Activated gamma-delta T cell treated with Interleukin-2 at 50 U/mL for 16 hours (primary cell): ENCODE measurements around the gene TSGA10IP.

Experiments used
- DNase-seq: peaks from one replicate; pipeline ENCODE4 v3.0.0-alpha.2; 2020

Gene TSGA10IP

DNA sequence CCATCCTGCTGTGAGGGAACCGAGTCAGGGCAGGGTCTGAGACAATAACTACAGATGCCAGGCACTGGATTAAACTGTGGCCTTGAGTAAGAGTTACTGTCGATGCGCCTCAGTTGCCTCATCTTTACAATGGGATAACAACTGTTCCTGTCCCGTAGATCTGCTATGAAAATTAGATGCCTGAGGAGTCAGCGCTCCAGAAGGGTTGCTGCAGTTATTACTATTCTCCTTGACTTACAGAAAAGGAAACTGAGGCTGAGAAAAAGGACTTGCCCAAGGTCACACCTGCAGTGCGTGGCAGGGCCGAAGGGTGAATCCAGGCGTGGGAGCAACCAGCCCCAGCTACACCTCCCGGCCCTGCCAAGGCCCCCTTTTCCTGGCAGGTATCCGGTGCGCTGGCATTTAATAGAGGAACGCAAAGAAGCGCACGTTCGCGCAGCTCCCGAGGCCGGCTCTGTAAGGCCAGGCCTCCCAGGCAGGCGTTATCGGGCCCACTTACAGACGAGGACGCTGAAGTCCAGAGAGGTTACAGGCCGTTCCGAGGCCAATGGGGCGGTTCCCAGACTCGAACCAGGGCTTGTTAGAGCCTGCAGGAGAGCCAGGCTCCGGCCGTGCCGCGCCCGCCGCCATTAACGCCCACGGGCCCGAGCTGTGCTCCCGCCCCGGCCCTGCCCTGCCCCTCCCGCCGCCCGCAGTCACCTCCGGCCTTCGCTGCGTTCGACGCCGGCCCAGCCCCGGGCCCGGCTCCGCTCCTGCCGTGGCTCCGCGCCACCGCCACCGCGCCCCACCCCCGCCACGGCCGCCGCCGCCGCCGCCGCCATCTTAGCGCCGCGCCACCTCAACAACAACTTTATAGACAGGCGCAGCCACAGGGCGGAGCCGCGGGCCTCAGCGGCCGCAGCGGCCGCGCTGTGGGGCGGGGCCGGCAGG, 26.8 kb upstream of the TSGA10IP start, which contains the start of gene C11orf68:
Gene C11orf68, minus strand, starts transcription at position 852 of the 930 bp plus-strand sequence. Its CDS starts 31 bp downstream, at position 821.
- DNase-seq: no peak

DNA sequence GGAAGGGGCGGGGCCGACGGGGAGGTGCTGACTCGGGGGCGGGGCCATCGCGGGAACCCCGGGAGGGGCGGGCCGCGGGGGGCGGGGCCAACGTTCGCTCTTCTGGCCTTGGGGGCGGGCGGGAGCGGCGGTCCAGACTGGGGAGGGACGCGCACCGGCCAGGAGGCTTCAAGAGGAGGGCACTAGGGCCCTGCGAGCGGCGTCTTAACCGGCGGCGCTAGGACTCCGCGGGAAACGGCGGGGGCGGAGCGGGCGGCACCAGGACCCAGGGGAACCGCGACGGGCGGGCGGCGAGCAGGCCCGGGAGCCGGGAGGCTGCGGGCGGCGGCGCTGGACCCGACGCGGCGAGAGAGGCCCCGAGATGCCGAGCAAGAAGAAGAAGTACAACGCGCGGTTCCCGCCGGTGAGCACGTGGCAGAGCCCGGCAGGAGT, 26.1 kb upstream of the TSGA10IP start, which contains the start of gene DRAP1:
Gene DRAP1, plus strand, starts transcription at position 286 of the 432 bp plus-strand sequence. Its CDS starts 76 bp downstream, at position 362.
- DNase-seq: peak; percentile 99

DNA sequence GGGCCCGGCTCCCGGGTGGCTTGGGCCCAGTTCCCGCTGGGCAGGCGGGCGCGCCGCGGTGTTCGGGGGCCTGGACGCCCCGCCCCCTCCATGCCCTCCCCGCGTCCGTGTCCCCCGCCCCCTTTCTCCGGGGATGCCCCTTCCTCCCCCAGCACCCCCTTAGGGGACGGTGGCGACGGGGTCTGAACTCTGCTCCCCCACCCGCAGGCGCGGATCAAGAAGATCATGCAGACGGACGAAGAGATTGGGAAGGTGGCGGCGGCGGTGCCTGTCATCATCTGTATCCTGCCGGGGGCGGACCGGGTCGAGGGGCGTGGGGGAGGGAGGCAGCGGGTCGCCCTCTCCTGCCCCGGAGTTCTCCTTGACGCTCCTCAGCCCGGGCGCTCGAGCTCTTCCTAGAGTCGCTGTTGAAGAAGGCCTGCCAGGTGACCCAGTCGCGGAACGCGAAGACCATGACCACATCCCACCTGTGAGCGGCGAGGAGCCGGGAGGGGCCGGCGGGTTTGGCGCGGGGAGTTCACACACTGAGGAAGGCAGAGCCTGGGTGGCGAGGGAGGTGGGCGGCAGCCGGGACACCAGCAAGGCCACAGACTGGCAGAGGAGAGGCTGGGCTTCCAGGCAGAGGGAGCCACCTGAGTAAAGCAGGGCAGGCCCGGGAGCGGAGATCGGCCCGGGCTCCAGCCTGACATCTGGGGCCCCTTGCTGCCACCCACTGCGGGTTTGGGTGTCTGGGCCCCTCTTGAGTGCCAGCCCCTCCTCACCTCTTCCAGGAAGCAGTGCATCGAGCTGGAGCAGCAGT, 25.5 kb upstream of the TSGA10IP start:
- peak; percentile 56 for DNase-seq

DNA sequence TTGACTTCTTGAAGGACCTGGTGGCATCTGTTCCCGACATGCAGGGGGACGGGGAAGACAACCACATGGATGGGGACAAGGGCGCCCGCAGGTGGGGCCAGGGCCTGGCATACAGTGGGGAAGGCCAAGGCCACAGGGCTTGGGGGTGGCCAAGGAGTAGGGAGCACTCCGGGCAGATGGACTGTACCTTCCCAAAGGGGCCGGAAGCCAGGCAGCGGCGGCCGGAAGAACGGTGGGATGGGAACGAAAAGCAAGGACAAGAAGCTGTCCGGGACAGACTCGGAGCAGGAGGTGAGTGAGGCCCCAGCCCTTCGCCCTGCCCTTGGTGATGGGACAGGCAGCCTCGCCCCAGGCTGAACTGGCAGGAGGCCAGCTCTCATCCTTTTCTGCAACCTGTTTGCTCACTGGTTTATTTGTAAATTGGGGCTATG, 24.9 kb upstream of the TSGA10IP start:
- DNase-seq: no peak

DNA sequence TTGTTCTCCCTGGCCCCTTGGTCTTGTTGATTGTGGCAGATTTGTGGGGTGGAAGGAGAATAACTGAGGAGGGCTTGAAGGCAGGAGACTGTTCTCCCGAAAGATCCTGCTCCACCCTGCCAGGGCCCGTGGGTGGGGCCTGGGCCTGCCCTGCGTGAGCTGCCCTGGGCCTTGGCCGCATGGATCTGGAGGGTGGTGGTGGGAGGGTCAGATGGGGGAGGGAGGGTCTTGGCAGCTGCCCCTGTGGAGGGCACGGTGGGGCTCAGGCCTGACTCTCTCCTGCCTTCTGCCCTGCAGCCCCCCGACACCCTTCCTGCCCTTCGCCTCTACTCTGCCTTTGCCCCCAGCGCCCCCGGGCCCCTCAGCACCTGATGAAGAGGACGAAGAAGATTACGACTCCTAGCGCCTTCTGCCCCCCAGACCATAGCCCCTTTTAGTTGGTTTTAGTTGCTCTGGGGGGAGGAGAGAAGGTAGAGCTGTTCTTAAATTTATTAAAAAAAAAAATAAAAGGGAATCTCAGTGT, 24.2 kb upstream of the TSGA10IP start:
- DNase-seq: no peak

DNA sequence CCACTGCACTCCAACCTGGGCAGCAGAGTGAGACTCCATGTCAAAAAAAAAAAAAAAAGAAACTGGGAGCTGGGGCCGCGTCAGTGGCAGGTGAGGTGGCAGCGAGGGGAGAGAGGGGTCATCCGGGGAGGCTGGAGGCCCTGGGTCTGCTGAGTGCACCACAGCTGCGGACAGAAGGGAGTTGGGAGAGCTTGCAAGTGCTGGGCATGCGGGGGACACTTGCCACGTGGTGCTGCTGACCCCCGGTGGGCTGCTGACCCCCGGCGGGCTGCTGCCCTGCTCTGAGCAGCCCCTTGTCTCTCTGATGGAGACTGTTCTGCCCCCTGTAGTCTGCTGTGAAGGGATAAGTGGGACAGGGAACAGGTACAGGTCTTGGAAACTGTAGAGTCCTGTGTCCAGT, 23.4 kb upstream of the TSGA10IP start:
- no peak for DNase-seq

DNA sequence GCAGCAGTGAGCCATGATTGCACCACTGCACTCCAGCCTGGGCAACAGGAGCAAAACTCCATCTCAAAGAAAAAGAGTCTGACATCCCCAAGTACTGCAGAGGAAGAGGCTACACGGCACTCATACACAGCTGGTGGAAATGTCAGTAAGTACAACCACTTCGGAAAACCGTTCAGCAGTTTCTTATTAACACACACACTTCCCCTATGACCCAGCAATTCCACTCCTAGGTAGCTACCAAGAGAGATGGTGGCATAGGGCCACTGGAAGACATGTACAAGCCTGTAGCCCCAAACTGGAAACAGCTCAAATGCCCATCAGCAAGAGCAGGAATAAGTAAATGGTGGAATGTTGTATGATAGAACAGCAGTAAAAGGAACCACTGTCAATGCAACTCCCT, 22.7 kb upstream of the TSGA10IP start:
- DNase-seq: no peak

DNA sequence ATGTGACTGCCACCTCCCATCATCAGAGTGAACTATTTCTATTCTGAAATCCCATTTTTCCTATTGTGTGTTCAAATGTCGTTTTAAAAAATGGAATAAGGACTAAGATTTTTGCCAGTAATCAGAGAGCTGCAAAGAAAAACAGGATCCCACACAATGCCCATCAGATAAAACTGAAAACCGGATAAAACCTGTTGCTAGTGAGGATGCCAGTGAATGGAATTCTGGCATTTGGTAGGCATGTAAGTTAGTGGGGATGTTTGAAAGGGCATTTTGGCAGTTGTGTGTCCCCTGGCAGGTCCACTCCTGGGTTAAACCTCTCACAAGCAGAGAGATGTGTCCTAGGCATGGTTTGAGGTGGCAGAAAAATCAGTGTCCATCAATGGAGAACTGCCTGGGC, 19.9 kb upstream of the TSGA10IP start:
- DNase-seq: no peak

DNA sequence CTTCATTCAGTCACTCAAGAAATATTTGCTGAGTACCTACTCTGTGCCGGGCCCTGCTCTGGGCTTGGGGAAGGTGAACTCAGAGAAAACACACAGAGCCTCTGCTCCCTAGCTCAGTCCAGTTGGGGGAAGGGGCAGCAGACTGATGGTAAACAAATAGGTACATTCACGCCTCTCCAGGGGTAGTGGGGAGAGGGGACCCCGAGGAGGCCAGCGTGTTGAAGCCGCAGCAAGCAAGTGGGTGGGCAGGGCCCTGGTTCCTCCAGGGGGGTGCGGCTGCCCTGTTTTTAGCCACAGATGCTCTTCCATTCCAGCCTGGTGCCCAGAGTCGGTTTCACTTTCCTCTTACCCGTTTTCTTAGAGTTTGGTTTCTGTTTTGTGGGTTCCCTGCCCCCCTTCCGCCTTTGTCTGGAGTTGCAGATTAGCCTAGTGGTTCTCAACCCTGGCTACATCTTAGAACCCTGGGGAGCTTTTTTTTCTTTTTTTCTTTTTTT, 17.3 kb upstream of the TSGA10IP start:
- DNase-seq: peak; percentile 77

DNA sequence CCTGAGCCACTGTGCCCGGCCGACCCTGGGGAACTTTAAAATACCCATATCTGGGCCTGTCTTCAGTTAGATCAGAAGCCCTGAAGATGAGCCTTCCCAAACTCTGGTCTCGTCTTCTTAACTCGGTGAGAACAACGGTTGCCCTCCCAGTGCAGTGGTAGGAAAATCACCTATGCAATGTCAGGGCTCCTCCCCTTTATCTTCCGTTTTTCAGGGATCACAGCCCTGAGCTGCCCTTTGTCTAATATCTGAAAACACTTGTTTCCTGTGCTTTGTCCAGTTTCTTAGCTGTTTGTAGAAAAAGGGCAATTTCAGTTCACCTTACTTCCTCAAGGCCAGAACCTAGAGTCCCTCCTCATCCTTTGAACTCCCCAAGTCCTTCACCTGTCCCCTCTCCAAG, 16.6 kb upstream of the TSGA10IP start:
- no peak for DNase-seq

DNA sequence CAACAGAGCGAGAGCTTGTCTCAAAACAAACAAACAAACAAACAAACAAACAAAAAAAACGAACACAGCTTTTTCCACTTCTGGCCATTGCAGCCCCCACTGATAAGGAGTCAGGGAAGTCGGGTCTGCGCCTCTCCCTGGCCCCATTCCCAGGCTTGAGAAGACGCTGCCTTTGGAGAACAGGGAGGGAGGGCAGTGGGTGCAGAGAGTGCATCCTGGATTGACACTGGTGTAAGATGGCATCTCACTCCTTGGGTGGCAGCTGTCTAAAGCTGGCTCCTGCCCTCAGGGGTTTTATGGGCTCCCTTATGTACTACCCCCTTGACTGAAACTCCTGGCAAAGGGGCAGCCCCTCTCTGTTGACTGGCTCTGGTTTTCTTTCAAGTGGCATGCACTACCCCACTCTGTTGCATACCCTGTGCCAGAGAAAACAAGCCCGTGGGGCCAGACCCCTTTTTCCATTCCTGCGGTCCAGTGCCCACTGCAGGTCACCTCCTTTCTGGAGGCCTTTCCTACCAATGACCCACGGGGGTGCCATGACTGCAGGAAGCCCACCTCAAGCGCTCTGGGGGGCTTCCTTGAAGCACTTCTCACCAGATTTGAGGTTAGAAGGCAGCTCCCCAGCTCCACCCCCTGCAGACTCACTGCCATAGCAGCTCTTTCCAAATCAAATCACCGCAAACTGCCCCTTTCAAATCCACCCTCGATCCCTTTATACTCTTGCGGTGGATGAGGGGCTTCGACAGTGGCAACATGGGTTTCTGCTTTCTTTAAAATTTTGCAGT, 13.3 kb upstream of the TSGA10IP start:
- no peak for DNase-seq

DNA sequence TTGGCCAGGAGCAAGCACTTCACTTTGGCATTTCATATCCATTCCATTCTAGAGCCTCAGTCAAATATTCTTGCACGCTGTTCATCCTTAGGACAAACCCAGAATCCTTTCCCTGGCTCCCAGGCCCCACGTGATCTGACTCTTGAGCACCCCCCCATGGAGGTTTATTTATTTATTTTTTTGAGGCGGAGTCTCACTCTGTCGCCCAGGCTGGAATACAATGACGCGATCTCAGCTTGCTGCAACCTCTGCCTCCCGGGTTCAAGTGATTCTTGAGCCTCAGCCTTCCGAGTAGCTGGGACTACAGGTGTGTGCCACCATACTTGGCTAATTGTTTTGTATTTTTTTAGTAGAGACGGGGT, 12.7 kb upstream of the TSGA10IP start:
- DNase-seq: no peak

DNA sequence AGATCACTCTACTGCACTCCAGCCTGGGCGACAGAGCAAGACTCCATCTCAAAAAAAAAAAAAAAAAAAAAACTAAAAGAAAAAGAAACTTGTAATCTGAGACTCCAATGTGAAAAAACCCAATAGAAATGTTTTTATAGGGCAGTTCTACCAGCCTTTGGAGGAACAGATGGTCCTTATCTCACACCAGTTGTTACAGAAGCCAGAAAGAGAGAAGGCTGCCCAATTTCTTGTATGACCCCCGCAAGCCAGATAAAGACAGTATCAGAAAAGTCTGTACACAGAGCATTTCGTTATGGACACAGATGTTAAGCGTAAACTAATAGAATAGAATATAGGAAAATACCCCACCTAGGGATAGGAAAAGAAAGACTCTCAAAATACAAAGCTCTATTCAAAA, 11.3 kb upstream of the TSGA10IP start:
- no peak for DNase-seq

DNA sequence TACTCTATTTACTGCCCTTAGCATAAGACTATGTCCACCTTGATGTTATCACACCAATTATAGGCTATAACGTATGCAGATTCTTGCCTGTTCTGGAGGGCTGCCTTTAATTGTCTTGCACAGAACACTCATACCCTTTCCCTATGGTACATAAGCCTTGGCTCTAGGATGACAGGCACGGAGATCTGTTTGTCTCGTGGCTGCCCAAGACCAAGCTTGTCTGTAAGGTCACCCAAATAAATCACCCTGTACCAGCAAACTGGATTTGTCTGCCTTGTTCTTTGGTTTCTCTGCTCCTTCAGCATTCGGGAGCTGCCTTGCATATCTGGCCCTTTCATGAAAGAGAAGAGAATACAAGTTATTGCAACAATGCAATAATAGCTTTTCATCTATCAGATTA, 7.5 kb upstream of the TSGA10IP start:
- no peak for DNase-seq

DNA sequence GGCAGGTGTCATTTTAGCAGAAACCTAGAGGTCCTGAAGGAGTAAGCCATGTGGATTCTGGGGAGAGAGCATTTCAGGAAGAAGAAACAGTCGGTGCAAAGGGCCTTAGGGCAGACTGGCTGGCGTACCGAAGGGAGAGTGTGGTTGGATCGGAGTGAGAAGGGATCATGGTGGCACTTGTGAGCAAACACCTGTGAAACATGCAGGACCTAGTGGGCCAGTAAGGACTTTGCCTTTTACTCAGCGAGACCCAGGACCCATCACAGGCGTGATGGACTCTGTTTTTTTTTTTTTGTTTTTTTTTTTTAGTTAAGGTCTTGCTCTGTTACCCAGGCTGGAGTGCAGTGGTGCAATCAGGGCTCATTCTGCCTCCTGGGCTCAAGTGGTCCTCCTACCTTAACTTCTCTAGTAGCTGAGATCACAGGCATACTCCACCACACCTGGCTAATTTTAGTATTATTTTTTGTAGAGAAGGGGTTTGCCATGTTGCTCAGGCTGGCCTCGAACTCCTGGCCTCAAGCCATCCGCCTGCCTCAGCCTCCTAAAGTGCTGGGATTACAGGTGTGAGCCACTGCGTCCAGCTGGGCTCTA, 3.5 kb upstream of the TSGA10IP start:
- DNase-seq: no peak

DNA sequence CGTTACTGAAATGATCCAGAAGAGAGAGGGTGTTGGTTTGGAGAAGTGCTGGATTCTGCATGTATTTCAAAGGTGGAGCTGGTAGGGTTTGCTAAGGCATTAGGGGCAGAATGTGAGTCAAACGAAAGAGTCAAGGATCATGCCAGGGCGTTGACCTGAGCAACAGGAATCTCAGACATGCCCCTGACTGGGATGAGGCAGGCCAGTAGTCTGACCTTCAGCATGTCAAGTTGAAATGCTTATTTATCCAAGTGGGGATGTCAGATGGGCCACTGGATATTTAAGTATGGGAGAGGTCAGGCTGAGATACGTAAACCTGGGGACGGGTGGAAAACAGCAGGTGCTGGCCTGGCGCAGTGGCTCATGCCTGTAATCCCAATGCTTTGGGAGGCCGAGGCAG, 2.7 kb upstream of the TSGA10IP start:
- no peak for DNase-seq

DNA sequence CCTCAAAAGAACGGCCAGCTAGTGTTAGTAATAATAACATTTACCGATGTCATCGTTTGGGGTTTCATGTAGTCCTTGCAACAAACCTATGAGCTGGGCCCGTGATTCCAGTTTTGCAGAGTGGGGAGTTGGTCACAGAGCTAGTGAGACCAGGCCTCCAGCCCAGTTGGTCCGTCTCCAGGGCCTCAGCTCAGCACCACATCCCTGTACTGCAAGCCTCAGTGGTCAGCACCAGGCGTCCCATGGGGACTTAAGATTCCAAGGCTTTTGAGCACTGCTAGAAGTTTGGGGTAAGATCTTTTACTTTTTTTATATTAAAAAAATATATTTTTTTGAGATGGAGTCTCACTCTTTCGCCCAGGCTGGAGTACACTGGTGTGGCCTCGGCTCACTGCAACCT, 1.1 kb upstream of the TSGA10IP start:
- DNase-seq: no peak

DNA sequence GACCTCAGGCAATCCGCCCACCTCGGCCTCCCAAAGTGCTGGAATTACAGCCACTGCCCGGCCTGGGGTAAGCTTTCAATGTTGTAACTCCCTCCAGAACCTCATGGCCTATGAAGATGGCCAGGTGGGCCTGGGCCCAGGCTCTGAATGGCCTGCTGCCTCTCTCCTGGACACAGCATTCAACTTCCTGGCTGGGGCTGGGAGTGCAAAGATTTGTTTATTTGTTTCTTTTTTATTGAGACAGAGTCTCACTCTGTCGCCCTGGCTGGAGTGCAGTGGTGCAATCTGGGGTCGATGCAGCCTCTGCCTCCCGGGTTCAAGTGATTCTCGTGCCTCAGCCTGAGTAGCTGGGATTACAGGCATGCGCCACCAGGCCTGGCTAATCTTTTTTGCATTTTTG, 513 bp upstream of the TSGA10IP start:
- DNase-seq: no peak

DNA sequence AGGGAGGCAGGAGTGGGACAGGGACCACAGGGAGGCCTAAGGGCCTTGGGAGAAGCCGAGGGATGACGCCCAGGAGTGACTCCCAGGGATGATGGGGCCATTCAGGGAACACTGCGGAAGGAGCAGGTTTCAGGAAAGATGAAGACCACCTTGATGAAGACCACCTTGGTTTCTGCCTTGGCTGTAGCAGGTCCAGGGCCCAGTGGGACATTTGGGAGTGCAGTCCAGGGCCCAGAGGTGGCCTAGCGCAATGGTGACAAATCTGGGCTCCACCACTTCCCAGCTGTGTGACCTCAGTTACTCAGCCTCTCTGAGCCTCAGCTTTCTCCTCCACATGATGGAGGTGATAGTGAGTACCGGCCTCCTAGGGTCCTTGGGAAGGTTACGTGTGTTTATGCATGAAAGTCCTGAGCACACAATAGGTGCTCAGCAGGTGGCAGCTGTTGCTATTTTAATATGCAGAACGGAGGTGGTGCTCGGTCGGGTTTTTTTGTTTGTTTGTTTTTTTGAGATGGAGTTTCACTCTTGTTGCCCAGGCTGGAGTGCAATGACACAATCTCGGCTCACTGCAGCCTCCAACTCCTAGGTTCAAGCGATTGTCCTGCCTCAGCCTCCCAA, 770 bp downstream of the TSGA10IP start:
- DNase-seq: no peak

DNA sequence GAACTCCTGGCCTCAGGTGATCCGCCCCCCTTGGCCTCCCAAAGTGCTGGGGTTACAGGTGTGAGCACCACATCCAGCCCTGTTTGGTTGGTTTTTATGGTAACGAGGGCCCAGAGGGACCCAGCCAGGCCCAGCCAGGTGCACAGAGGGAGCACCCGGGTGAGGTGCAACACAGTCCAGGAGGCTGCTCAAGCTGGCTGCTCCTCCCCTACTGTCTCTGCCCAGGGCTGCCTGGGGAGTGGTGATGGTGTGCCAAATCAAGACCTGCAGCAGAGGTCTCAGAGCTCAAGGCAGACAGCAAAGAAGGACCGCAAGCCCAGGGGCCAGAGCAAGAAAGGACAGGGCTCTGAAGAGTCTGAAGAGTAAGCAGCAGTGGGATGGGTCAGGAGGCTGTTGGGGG, 1.4 kb downstream of the TSGA10IP start:
- no peak for DNase-seq

DNA sequence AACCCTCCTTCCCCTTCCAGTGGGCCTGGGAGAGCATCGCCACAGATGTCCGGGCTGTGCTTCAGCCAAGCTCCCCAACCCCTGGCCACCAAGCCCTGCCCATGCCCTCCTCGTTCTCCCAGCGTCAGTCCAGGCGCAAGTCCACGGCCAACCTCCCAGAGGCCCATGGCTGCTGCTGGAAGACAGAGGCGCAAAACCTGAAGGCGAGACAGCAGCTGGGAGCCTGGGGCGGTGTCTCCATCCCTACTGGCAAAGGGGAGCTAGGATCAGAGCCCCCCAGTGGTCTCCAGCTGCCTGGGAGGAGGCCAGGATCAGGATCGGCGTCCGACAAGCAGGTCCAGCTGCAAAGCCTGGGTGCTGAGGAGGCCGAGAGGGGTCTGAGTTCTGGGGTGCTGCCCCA, 1.9 kb downstream of the TSGA10IP start:
- DNase-seq: no peak
